Epithelial cell of proximal tubule (primary cell): ENCODE measurements around the gene LLGL2. TPM values are rescaled to one million over a fixed set of nuclear protein-coding genes. Genes with fewer than 3 reads are reported as not detected.
A peak's percentile ranks its signal among the peaks of the same experiment; 100 is the strongest.

Source experiments
- DNase-seq: peaks from one replicate; pipeline ENCODE4 v3.0.0-alpha.2; 2011; ENCODE audit warnings: low read depth
- H3K4me3 ChIP-seq: 2 replicates; pipeline ENCODE4 v1.5.1; 2011; ENCODE audit warnings: low read depth, mild to moderate bottlenecking, low read length
- total RNA-seq: library from RNA; depleted of rRNA; stranded (reverse); fragments of >200 nt; gene quantifications from 2 replicates; pipeline ENCODE4 v1.2.3, GENCODE V29; 2015
- TF ChIP-seq, protein P1 (sequence below): conservative IDR thresholded peaks from 2 replicates; pipeline ENCODE4 v1.5.1; 2012; ENCODE audit warnings: low read depth, mild to moderate bottlenecking, low read length

Gene LLGL2
- total RNA-seq, 1 donor from 2014 or later = 64.7 TPM

DNA sequence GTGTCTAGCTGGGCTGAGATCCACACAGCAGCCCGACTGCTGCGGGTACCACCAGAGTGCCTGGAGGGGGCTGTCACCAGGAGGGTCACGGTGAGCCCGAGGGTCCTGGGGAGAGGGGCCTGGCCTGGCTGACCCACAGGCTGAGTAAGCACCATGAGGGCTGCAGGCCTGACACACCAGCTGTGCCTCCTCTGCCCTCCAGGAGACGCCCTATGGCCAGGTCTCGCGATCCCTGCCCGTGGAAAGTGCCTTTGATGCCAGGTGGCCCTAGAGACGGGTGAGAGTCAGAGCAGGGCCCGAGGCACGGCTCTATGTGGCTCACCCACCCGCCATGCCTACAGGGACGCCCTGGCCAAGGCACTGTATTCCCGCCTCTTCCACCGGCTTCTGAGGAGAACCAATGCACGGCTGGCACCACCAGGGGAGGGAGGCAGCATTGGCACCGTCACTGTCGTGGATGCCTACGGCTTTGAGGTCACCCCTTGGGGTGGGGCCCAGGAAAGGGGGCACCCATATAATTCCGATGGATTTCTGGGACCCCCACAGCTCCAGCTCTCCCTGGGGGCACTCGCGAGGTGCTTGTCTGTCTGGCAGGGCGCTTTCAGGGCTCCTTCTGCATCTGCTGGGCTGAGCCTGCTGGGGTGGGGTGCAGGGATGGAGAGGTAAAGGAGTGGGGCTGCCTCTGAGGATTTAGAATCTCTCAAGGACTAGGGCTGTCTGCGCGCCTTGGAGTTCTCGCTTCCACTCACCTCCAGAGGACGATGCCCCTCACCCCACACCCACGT is 69.2 kb downstream of the LLGL2 start:
- TF ChIP-seq, protein P1, sequence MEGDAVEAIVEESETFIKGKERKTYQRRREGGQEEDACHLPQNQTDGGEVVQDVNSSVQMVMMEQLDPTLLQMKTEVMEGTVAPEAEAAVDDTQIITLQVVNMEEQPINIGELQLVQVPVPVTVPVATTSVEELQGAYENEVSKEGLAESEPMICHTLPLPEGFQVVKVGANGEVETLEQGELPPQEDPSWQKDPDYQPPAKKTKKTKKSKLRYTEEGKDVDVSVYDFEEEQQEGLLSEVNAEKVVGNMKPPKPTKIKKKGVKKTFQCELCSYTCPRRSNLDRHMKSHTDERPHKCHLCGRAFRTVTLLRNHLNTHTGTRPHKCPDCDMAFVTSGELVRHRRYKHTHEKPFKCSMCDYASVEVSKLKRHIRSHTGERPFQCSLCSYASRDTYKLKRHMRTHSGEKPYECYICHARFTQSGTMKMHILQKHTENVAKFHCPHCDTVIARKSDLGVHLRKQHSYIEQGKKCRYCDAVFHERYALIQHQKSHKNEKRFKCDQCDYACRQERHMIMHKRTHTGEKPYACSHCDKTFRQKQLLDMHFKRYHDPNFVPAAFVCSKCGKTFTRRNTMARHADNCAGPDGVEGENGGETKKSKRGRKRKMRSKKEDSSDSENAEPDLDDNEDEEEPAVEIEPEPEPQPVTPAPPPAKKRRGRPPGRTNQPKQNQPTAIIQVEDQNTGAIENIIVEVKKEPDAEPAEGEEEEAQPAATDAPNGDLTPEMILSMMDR = no peak
- DNase-seq = no peak
- no peak overlapping the region for H3K4me3 ChIP-seq

DNA sequence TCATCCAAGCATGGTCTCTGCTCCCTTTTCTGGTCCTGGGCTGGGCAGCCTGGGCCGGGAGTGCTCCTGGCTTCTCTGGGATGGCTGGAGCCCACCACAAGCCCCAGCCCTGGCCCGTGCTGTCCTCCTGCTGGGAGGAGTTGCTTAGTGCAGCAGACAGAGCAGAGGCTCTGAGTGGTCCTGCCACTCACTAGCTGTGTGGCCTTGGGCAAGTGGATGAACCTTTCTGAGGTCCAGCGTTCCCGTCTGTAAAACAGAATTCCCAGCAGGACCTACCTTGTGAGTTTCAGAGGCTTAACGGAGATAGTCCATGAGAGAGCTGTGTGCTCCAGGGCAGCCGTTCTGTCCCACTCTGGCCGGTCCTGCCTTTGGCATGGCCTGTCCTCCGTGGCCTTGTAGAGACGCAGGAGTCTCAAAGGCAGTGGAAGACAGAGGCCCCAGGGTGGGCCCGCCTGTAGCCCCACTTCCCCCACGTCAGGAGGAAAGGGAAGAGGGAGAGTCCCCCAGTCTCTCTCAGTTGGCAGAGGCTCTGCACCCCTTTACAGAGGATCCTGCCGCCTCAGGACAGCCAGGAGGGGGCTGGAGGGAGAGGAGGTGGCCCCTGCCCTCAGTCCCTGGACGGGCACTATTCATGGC is 69.9 kb downstream of the LLGL2 start:
- TF ChIP-seq, protein P1 = no peak
- no peak overlapping the region for H3K4me3 ChIP-seq
- DNase-seq = no peak

DNA sequence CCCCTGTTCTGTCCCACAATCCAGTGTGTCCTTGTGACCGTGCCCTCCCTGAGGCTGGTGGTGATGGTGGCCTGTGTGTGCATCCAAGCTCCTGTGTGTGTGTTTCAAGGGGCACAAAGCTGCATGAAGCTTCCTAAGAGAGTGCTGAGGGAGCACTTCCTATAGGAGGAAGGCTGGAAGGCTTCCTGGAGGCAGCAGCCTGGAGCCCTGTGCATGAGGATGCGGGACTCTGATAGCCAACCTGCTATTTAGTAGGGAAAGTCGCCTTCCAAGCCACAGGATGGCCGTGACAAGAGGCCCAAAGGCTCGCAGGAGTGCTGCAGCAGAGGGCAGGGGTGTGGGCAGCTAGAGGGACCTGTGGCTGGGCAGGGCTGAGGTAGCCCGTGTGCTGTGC is 70.4 kb downstream of the LLGL2 start:
- DNase-seq = no peak
- TF ChIP-seq, protein P1 = no peak
- no peak overlapping the region for H3K4me3 ChIP-seq

DNA sequence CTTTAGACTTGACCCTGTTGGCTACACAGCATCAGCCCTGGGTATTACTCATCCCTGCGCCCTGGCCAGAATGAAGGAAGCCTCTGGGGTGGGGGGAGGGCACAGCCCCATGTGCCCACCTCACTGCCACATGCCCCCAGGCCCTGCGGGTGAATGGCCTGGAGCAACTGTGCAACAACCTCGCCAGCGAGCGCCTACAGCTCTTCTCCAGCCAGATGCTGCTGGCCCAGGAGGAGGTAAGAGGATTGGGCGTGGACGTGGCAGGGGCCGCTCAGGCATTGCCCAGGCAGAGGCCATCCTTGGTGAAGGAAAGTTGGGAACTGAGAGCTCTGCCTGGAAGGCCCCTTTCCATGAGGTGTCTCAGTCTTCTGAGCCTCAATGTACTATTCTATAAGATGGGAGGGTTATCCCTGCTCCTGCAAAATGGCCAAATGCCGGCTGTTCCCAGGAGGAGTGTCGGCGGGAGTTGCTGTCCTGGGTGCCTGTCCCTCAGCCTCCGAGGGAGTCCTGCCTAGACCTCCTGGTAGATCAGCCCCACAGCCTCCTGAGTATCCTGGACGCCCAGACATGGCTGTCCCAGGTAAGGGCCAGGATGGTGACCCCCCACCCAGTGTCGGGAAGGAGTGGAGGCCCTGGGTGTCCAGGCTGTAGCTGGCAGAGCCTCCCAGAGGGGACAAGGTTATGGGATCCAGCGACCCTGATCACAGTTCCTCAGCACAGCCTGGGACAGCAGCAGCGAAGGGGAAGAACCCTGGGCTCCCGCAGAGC is 71.0 kb downstream of the LLGL2 start:
- TF ChIP-seq, protein P1 = no peak
- H3K4me3 ChIP-seq = no peak overlapping the region
- DNase-seq = no peak

DNA sequence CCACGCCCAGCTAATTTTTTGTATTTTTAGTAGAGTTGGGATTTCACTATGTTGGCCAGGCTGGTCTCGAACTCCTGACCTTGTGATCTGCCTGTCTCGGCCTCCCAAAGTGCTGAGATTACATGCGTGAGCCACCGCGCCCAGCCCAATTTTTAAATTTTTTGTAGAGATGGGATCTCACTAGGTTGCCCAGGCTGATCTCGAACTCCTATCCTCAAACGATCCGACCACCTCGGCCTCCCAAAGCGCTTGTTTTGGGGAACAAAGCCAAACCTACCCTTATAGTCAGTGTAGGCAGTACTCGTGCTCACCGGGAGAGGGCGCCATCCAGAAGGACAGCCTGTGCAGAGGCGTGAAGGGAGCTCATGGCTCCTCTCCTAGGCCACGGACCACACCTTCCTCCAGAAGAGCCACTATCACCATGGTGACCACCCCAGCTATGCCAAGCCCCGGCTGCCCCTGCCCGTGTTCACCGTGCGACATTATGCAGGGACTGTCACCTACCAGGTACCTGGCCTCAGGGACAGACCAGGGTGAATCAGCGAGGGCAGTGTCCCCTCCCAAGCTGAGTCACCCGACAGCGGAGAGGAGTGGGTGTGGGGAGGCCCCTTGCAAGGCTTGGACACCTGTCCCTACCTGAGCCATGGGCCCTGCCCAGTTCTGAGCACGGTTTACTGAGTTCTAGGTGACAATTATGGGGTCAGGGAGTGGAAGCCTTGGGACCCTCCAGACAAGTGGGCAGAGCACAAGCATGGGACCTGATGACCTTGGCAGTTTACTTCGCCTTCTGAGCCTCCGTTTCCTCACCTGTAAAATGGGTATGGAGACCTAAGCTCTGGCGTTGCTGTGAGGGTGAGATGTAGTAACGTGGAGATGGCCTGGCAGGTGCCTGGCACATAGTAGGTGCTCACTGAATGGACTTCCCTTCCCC is 75.8 kb downstream of the LLGL2 start:
- DNase-seq = no peak
- H3K4me3 ChIP-seq = no peak overlapping the region
- TF ChIP-seq, protein P1 = peak; percentile 79

DNA sequence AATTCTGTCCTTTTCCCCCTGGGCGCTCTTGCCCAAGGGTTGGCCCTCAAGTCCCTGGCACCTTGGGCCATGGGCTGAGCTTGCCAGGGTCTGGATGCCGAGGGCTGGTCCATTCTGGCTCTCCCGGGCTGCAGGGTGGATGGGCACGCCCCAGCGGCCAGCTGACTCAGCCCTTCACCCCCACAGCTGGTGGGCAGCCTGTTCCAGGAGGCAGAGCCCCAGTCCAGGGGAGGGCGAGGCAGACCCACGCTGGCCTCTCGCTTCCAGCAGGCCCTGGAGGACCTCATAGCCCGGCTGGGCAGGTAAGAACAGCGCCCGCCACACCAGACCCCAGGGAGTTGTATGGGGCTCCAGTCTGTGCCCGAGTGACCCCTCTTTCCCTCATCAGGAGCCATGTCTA is 77.1 kb downstream of the LLGL2 start:
- DNase-seq = no peak
- no peak overlapping the region for H3K4me3 ChIP-seq
- TF ChIP-seq, protein P1 = no peak
